H1 (cell line): ENCODE results near the gene CNOT1. TPM values are rescaled to one million over a fixed set of nuclear protein-coding genes. Genes with fewer than 3 reads are reported as not detected.

ENCODE experiments used
- CTCF ChIA-PET: fragments of 300-600 bp; sonication (Branson Sonifier 250); formaldehyde crosslinking; loops from one replicate; lab custom pipeline; 2021; ENCODE audit not compliant: partially characterized antibody; lab: Charles Lee
- POLR2A ChIA-PET: fragments of 300-600 bp; sonication (Branson Sonifier 250); formaldehyde crosslinking; loops from one replicate; lab custom pipeline; 2021; ENCODE audit warnings: inconsistent platforms; ENCODE audit not compliant: partially characterized antibody; lab: Charles Lee
- DNase-seq, 2 experiments: peaks; one replicate each; pipeline versions ENCODE4 v3.0.0 to v3.0.0-alpha.2; 2010 to 2022; ENCODE audit warnings: low spot score in 2 of 2, low read depth in 1 of 2, mixed read lengths in 1 of 2
- FAIRE-seq: peaks from 2 replicates; lab custom pipeline; 2011; peaks lifted over from hg19 to GRCh38; lab: Jason Lieb, UNC
- H2AFZ ChIP-seq: 2 replicates; pipeline ENCODE4 v1.8.1; 2012; ENCODE audit warnings: low read length, inconsistent platforms
- H2AK5ac ChIP-seq: 2 replicates; pipeline ENCODE4 v1.6.1; 2013; ENCODE audit warnings: low read depth, low read length
- H2BK120ac ChIP-seq: replicated peaks from 2 replicates; pipeline ENCODE3; 2013; ENCODE audit warnings: low read depth, low read length, inconsistent platforms
- H2BK12ac ChIP-seq: 2 replicates; pipeline ENCODE4 v1.6.1; 2013; ENCODE audit warnings: low read depth, low read length
- H2BK15ac ChIP-seq: 2 replicates; pipeline ENCODE4 v1.6.1; 2013; ENCODE audit warnings: low read length
- H2BK20ac ChIP-seq: 2 replicates; pipeline ENCODE4 v1.6.1; 2013; ENCODE audit warnings: low read length
- H2BK5ac ChIP-seq: 2 replicates; pipeline ENCODE4 v1.6.1; 2013; ENCODE audit warnings: low read depth, low read length
- H3K14ac ChIP-seq: 2 replicates; pipeline ENCODE4 v1.6.1; 2013; ENCODE audit warnings: inconsistent platforms; ENCODE audit not compliant: insufficient read length
- H3K18ac ChIP-seq: 2 replicates; pipeline ENCODE4 v1.6.1; 2013; ENCODE audit warnings: low read length; ENCODE audit errors: extremely low read depth
- H3K23ac ChIP-seq: 2 replicates; pipeline ENCODE4 v1.6.1; 2013; ENCODE audit warnings: inconsistent platforms; ENCODE audit not compliant: insufficient read length
- H3K23me2 ChIP-seq: 2 replicates; pipeline ENCODE4 v1.6.1; 2013; ENCODE audit warnings: low read depth, low read length
- H3K27ac ChIP-seq: 2 replicates; pipeline ENCODE4 v1.6.1; 2011; ENCODE audit warnings: low read depth, low read length, inconsistent platforms
- H3K27me3 ChIP-seq, 4 experiments: replicated peaks in 1 of 4; 1 replicate in 1 of 4; 2 replicates in 3 of 4; pipeline versions ENCODE4 v1.6.1 to v1.8.1; 2011 to 2013; ENCODE audit warnings: low read length in 3 of 4, mild to moderate bottlenecking in 3 of 4, inconsistent platforms in 2 of 4, mixed read lengths in 2 of 4, moderate library complexity in 1 of 4; ENCODE audit not compliant: control insufficient read depth in 3 of 4, insufficient read depth in 3 of 4; ENCODE audit errors: extremely low read depth in 1 of 4
- H3K36me3 ChIP-seq, 4 experiments: 2 replicates each; pipeline versions ENCODE4 v1.6.1 to v1.8.1; 2011 to 2013; ENCODE audit warnings: mild to moderate bottlenecking in 4 of 4, low read length in 3 of 4, moderate library complexity in 2 of 4, control low read depth in 1 of 4, inconsistent platforms in 1 of 4; ENCODE audit not compliant: insufficient read depth in 4 of 4, control insufficient read depth in 2 of 4
- H3K4ac ChIP-seq: replicated peaks from 2 replicates; pipeline ENCODE3; 2013; ENCODE audit warnings: low read length, low read depth, mixed read lengths, inconsistent platforms; ENCODE audit not compliant: insufficient read length
- H3K4me1 ChIP-seq, 4 experiments: replicated peaks in 1 of 4; 1 replicate in 1 of 4; 2 replicates in 3 of 4; pipeline versions ENCODE4 v1.6.1 to v1.8.1; 2011 to 2013; ENCODE audit warnings: low read length in 3 of 4, inconsistent platforms in 2 of 4, mixed read lengths in 1 of 4; ENCODE audit not compliant: insufficient read depth in 4 of 4, control insufficient read depth in 3 of 4
- H3K4me2 ChIP-seq, 2 experiments: 2 replicates each; pipeline versions ENCODE4 v1.6.1 to v1.8.1; 2011 to 2013; ENCODE audit warnings: low read depth in 2 of 2, low read length in 2 of 2, control low read depth in 1 of 2, inconsistent platforms in 1 of 2, mild to moderate bottlenecking in 1 of 2; ENCODE audit not compliant: insufficient read depth in 1 of 2
- H3K4me3 ChIP-seq, 4 experiments: fragments of 200-600, 300-600 bp in 1 of 4; sonication (generic), shearing (Covaris generic), sonication (Bioruptor Twin) in 1 of 4; 2 replicates each; pipeline versions ENCODE4 v1.5.1 to v1.8.1; 2011 to 2016; ENCODE audit warnings: low read length in 4 of 4, low read depth in 3 of 4, control low read depth in 2 of 4, inconsistent platforms in 2 of 4, mild to moderate bottlenecking in 2 of 4, mixed read lengths in 1 of 4, moderate library complexity in 1 of 4; ENCODE audit not compliant: insufficient read depth in 2 of 4; ENCODE audit errors: extremely low read depth in 1 of 4
- H3K56ac ChIP-seq: replicated peaks from 2 replicates; pipeline ENCODE3; 2013; ENCODE audit warnings: low read depth, mild to moderate bottlenecking, mixed read lengths, low read length, inconsistent platforms; ENCODE audit not compliant: insufficient read length
- H3K79me1 ChIP-seq: 2 replicates; pipeline ENCODE4 v1.6.1; 2013; ENCODE audit warnings: low read depth, low read length, control low read depth
- H3K79me2 ChIP-seq, 2 experiments: 2 replicates each; pipeline versions ENCODE4 v1.6.1 to v1.8.1; 2012 to 2013; ENCODE audit warnings: low read length in 2 of 2, mild to moderate bottlenecking in 2 of 2, inconsistent platforms in 1 of 2; ENCODE audit not compliant: insufficient read depth in 2 of 2, control insufficient read depth in 1 of 2
- H3K9ac ChIP-seq, 4 experiments: replicated peaks in 1 of 4; 1 replicate in 1 of 4; 2 replicates in 3 of 4; pipeline versions ENCODE4 v1.6.1 to v1.8.1; 2011 to 2013; ENCODE audit warnings: low read depth in 3 of 4, low read length in 3 of 4, control low read depth in 2 of 4, mild to moderate bottlenecking in 2 of 4, moderate library complexity in 2 of 4, inconsistent platforms in 1 of 4; ENCODE audit errors: extremely low read depth in 1 of 4
- H3K9me3 ChIP-seq, 2 experiments: 2 replicates each; pipeline versions ENCODE4 v1.6.1 to v1.8.1; 2012 to 2013; ENCODE audit warnings: mild to moderate bottlenecking in 2 of 2, moderate library complexity in 2 of 2, control low read depth in 1 of 2, inconsistent platforms in 1 of 2, low read depth in 1 of 2, low read length in 1 of 2, mixed read lengths in 1 of 2; ENCODE audit not compliant: insufficient read depth in 2 of 2
- H4K20me1 ChIP-seq, 2 experiments: replicated peaks in 1 of 2; 2 replicates each; pipeline versions ENCODE3 to v1.8.1; 2011 to 2013; ENCODE audit warnings: inconsistent platforms in 2 of 2, low read length in 2 of 2, mild to moderate bottlenecking in 1 of 2; ENCODE audit not compliant: insufficient read depth in 2 of 2, control insufficient read depth in 1 of 2
- H4K5ac ChIP-seq: 2 replicates; pipeline ENCODE4 v1.6.1; 2013; ENCODE audit warnings: low read length, low read depth, mixed read lengths, inconsistent platforms; ENCODE audit not compliant: insufficient read length
- H4K8ac ChIP-seq: 2 replicates; pipeline ENCODE4 v1.8.0; 2013; ENCODE audit warnings: mild to moderate bottlenecking, moderate library complexity, low read length, inconsistent platforms; ENCODE audit not compliant: insufficient read depth; ENCODE audit errors: extremely low read depth
- H4K91ac ChIP-seq: replicated peaks from 2 replicates; pipeline ENCODE3; 2013; ENCODE audit warnings: low read length, mixed read lengths, inconsistent platforms; ENCODE audit not compliant: insufficient read length
- CBX5 ChIP-seq: fragments of 300-800, 300-1000 bp; sonication (generic); IDR thresholded peaks from 2 replicates; pipeline ENCODE4 v1.7.1; 2016; ENCODE audit warnings: antibody characterized with exemption, low read length, low read depth
- KDM5A ChIP-seq: fragments of 200-600 bp; IDR thresholded peaks from 2 replicates; pipeline ENCODE4 v1.7.1; 2012; ENCODE audit warnings: mild to moderate bottlenecking, low read length, inconsistent platforms, mixed read lengths
- POLR2A ChIP-seq, 2 experiments: IDR thresholded peaks; 1 replicate in 1 of 2; 2 replicates in 1 of 2; pipeline ENCODE4 v1.6.1; 2011; ENCODE audit warnings: low read depth in 2 of 2, low read length in 2 of 2, mild to moderate bottlenecking in 2 of 2; ENCODE audit errors: control extremely low read depth in 1 of 2
- RNF2 ChIP-seq: fragments of 200-900, 300-1000 bp; sonication (generic); IDR thresholded peaks from 2 replicates; pipeline ENCODE4 v1.7.1; 2016; ENCODE audit warnings: borderline replicate concordance, low read depth, mild to moderate bottlenecking, antibody characterized with exemption, low read length; ENCODE audit not compliant: poor library complexity, severe bottlenecking; ENCODE audit errors: missing control alignments
- TEAD4 ChIP-seq: IDR thresholded peaks from 2 replicates; pipeline ENCODE4 v1.6.1; 2012; ENCODE audit warnings: low read depth, low read length, inconsistent platforms, mixed read lengths
- WGBS, 2 experiments: shearing (Covaris generic) in 1 of 2; methylation state at CpG; one replicate each; pipeline versions ENCODE4 v1.1.6 to v1.1.7; 2013 to 2015; ENCODE audit warnings: low lambda C conversion rate in 2 of 2, mixed read lengths in 2 of 2, inconsistent platforms in 1 of 2, low coverage in 1 of 2, missing lambda C conversion rate in 1 of 2; ENCODE audit not compliant: insufficient replicate concordance in 2 of 2, insufficient coverage in 1 of 2, insufficient read length in 1 of 2; ENCODE audit errors: extremely low coverage in 1 of 2, missing lambda C conversion rate in 1 of 2; 5-methylcytosine and 5-hydroxymethylcytosine counted together
- polyA plus RNA-seq, 7 experiments: library from polyadenylated mRNA; depleted of rRNA in 3 of 7; stranded (reverse) in 5 of 7; unstranded in 2 of 7; fragments of >200 nt in 5 of 7; fragments of 200-250 nt in 2 of 7; gene quantifications; 1 replicate in 5 of 7; 2 replicates in 1 of 7; 4 replicates in 1 of 7; pipeline versions ENCODE4 v1.2.1 to v1.2.3, GENCODE V29; 2011 to 2013; ENCODE audit warnings: missing spikeins in 2 of 7, mixed read lengths in 2 of 7
- total RNA-seq: library from RNA; stranded (reverse); fragmentation: NEBNext Ultra II Directional; extraction: Animal tissue kit (Norgen Biotek cat#: 25700); gene quantifications from 2 replicates; pipeline ENCODE4 v1.2.1, GENCODE V29; 2021

Gene CNOT1
- total and polyA plus RNA-seq, 2 of the 8 experiments (the other 6 are each of a cell fraction or from before 2014, with no cell fraction given) = 306 to 319 TPM

DNA sequence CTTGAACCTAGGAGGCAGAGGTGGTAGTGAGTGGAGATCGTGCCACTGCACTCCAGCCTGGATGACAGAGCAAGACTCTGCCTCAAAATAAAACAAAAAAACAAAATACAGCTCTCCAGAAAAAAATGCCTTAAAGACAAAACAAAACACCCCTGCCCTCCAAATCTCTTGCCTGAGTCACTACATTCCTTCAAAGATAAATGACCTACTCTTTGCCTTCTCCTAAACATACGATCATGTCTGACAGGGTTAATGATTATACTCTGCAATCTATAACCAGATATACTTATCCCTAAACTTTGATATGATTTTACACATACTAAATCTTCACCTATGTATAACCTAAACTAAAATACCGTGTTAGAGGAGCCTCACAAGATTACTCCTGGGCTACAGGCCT, 115.8 kb downstream of the CNOT1 start:
- Histone ChIP-seq H3K79me1 (no peaks in the 10 kb centered on the region; the same call in 1 of the 2 replicates), H3K9me3 (no peaks in the 10 kb centered on the region), H4K91ac (no peak overlapping the region), H3K18ac (no peak overlapping the region), H3K14ac (no peak overlapping the region), H2BK120ac (no peak overlapping the region), H2BK15ac (no peak overlapping the region), H3K27me3 (no peaks in the 10 kb centered on the region), H2BK12ac (no peak overlapping the region), H3K4ac (no peak overlapping the region), H3K79me2 (peaks cover 0 to 24% of the 10 kb centered on the region in 2 experiments; a peak in 2 of 4 replicates), H3K4me3 (peak overlapping the region in 1 of 4 experiments; percentile 95; a peak in 1 of 8 replicates), H2AK5ac (no peak overlapping the region), H4K20me1 (peaks cover 13 to 17% of the 10 kb centered on the region in 2 experiments), H3K27ac (no peak overlapping the region), H2BK20ac (no peak overlapping the region), H3K56ac (no peak overlapping the region), H4K5ac (no peak overlapping the region), H3K4me1 (peaks cover 4 to 15% (median 6%) of the 10 kb centered on the region in 4 experiments), H3K4me2 (peak overlapping the region in 1 of 2 experiments; percentile 9; a peak in 1 of 4 replicates), H4K8ac (no peak overlapping the region), H3K9ac (no peak overlapping the region), H2BK5ac (no peak overlapping the region), H3K23me2 (no peaks in the 10 kb centered on the region; the same call in 1 of the 2 replicates), H3K36me3 (peaks cover 9 to 28% (median 23%) of the 10 kb centered on the region in 4 experiments), H3K23ac (no peak overlapping the region), H2AFZ (no peak overlapping the region)
- DNase-seq = no peak
- TF ChIP-seq CBX5 (no peak), TEAD4 (no peak), RNF2 (no peak), POLR2A (IDR thresholded peaks at IDR 0.05; ENCODE audit: control extremely low read depth in 1 of 2, low read depth in 2 of 2, low read length in 2 of 2) (no peak), KDM5A (no peak)
- CTCF ChIA-PET = interaction anchor here (0.8 to 3.1 kb wide), 8 partner anchors 8 to 176 kb away, joined by 3 to 23 read pairs (median 4); partner anchors contain the start of gene NDRG4
- WGBS, 2 experiments = 93% methylated on average over 3 of the region's 3 CpGs; no CpG with 5 or more reads in 1 of the 2 experiments
- no peak for FAIRE-seq
- POLR2A ChIA-PET = interaction anchor here (0.9 to 1.8 kb wide), 5 partner anchors 12 to 240 kb away, joined by 3 to 5 read pairs (median 3); partner anchors contain the start of gene NDRG4
